K562 (cell line): ENCODE results near the gene TRAPPC13. TPM values are rescaled to one million over a fixed set of nuclear protein-coding genes. Genes with fewer than 3 reads are reported as not detected.

Experiments
- ARID2 ChIP-seq: fragments of 450-650 bp; IDR thresholded peaks from 2 replicates; pipeline ENCODE4 v1.6.1; 2017; ENCODE audit warnings: antibody characterized with exemption, mild to moderate bottlenecking
- CAMTA2 ChIP-seq: fragments of 250-450 bp; sonication (Bioruptor Pico); conservative IDR thresholded peaks from 2 replicates; pipeline ENCODE4 v1.5.1; 2022
- CUX1 ChIP-seq: fragments of 200-800 bp; sonication (Bioruptor generic); IDR thresholded peaks from 2 replicates; pipeline ENCODE4 v1.6.1; 2016; ENCODE audit warnings: missing genetic modification characterization, missing compliant biosample characterization
- KDM1A ChIP-seq, 2 experiments: fragments of 450-650 bp; IDR thresholded peaks; 2 replicates each; pipeline ENCODE4 v1.6.1; 2016; ENCODE audit warnings: mild to moderate bottlenecking in 2 of 2
- MAZ ChIP-seq, 2 experiments: fragments of 450-650 bp in 1 of 2; sonication (generic) in 1 of 2; formaldehyde crosslinking; IDR thresholded peaks in 1 of 2; conservative IDR thresholded peaks in 1 of 2; 2 replicates each; pipeline versions ENCODE4 v1.4.0 to v1.5.0; 2020; ENCODE audit warnings: mild to moderate bottlenecking in 1 of 2, missing genetic modification reagents in 1 of 2
- MLX ChIP-seq, 2 experiments: fragments of 450-650 bp in 1 of 2; sonication (generic) in 1 of 2; formaldehyde crosslinking; conservative IDR thresholded peaks; 2 replicates each; pipeline versions ENCODE4 v1.4.0 to v1.8.1; 2020 to 2022; ENCODE audit warnings: mild to moderate bottlenecking in 1 of 2, missing genetic modification reagents in 1 of 2
- POLR2H ChIP-seq: IDR thresholded peaks from 2 replicates; pipeline ENCODE4 v1.6.1; 2016; ENCODE audit warnings: missing genetic modification characterization, low read depth, mild to moderate bottlenecking, control low read depth, missing compliant biosample characterization, moderate library complexity
- SIRT6 ChIP-seq: IDR thresholded peaks from one replicate; pipeline ENCODE4 v1.6.1; 2012; ENCODE audit warnings: low read depth, mild to moderate bottlenecking, control low read depth, inconsistent platforms, low read length, moderate library complexity
- ZFP30 ChIP-seq: fragments of 250-450 bp; sonication (Bioruptor Pico); IDR thresholded peaks from 2 replicates; pipeline ENCODE4 v1.8.0; 2022; ENCODE audit warnings: moderate library complexity, mild to moderate bottlenecking, inconsistent platforms, borderline replicate concordance
- ZFPM2 ChIP-seq: fragments of 250-450 bp; sonication (Bioruptor Pico); IDR thresholded peaks from 2 replicates; pipeline ENCODE4 v1.5.1; 2022; ENCODE audit warnings: mild to moderate bottlenecking
- polyA plus RNA-seq, 8 experiments: library from polyadenylated mRNA; depleted of rRNA in 4 of 8; stranded (reverse) in 5 of 8; unstranded in 3 of 8; fragments of >200 nt; fragmentation: Nextera tagmentation in 2 of 8; fragmentation: Illumina TruSeq in 1 of 8; extraction: Ambion mirVana in 2 of 8; extraction: Trizol in 1 of 8; gene quantifications; 2 replicates each; pipeline versions ENCODE4 v1.2.1 to v1.2.3, GENCODE V29; 2011 to 2014; ENCODE audit warnings: inconsistent platforms in 1 of 8, missing spikeins in 1 of 8
- total RNA-seq, 7 experiments: library from RNA; depleted of rRNA in 6 of 7; stranded (reverse); fragments of >200 nt in 6 of 7; fragmentation: Illumina TruSeq in 2 of 7; extraction: Trizol in 2 of 7; gene quantifications; 2 replicates each; pipeline versions ENCODE4 v1.2.1 to v1.2.3, GENCODE V29; 2011 to 2021; ENCODE audit warnings: low replicate concordance in 1 of 7
- TF ChIP-seq, protein P1 (sequence below): sonication (generic); formaldehyde crosslinking; IDR thresholded peaks from 2 replicates; pipeline ENCODE4 v1.8.0; 2022; ENCODE audit warnings: mild to moderate bottlenecking, missing genetic modification reagents, borderline replicate concordance
- TF ChIP-seq, protein P2 (sequence below): fragments of 450-650 bp; IDR thresholded peaks from 2 replicates; pipeline ENCODE4 v1.6.1; 2017; ENCODE audit warnings: antibody characterized with exemption, mild to moderate bottlenecking
- TF ChIP-seq, protein P3 (sequence below): sonication (generic); formaldehyde crosslinking; IDR thresholded peaks from 2 replicates; pipeline ENCODE4 v1.8.0; 2023; ENCODE audit warnings: mild to moderate bottlenecking, missing genetic modification reagents

TRAPPC13 gene
- total and polyA plus RNA-seq, 9 of the 15 experiments (the other 6 are each of a cell fraction or from before 2014, with no cell fraction given) = 16.2 to 43.8 (median 24.0) TPM

GRCh38 chr5:65624025-65624570 lies 729 bp upstream of the TRAPPC13 start, which contains the start of gene TRIM23 (continued):
- TF ChIP-seq CAMTA2 = no peak
- TF ChIP-seq CUX1 = no peak
- TF ChIP-seq ZFP30 (CRISPR knock-in tag) = no peak
- no peak for TF ChIP-seq ARID2
- no peak for TF ChIP-seq SIRT6
- peak; percentile 31 to 40; a peak in 2 of 4 replicates for TF ChIP-seq KDM1A (IDR thresholded peaks at IDR 0.05)
- TF ChIP-seq, protein P1, sequence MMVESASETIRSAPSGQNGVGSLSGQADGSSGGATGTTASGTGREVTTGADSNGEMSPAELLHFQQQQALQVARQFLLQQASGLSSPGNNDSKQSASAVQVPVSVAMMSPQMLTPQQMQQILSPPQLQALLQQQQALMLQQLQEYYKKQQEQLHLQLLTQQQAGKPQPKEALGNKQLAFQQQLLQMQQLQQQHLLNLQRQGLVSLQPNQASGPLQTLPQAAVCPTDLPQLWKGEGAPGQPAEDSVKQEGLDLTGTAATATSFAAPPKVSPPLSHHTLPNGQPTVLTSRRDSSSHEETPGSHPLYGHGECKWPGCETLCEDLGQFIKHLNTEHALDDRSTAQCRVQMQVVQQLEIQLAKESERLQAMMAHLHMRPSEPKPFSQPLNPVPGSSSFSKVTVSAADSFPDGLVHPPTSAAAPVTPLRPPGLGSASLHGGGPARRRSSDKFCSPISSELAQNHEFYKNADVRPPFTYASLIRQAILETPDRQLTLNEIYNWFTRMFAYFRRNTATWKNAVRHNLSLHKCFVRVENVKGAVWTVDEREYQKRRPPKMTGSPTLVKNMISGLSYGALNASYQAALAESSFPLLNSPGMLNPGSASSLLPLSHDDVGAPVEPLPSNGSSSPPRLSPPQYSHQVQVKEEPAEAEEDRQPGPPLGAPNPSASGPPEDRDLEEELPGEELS = no peak
- TF ChIP-seq, protein P2, sequence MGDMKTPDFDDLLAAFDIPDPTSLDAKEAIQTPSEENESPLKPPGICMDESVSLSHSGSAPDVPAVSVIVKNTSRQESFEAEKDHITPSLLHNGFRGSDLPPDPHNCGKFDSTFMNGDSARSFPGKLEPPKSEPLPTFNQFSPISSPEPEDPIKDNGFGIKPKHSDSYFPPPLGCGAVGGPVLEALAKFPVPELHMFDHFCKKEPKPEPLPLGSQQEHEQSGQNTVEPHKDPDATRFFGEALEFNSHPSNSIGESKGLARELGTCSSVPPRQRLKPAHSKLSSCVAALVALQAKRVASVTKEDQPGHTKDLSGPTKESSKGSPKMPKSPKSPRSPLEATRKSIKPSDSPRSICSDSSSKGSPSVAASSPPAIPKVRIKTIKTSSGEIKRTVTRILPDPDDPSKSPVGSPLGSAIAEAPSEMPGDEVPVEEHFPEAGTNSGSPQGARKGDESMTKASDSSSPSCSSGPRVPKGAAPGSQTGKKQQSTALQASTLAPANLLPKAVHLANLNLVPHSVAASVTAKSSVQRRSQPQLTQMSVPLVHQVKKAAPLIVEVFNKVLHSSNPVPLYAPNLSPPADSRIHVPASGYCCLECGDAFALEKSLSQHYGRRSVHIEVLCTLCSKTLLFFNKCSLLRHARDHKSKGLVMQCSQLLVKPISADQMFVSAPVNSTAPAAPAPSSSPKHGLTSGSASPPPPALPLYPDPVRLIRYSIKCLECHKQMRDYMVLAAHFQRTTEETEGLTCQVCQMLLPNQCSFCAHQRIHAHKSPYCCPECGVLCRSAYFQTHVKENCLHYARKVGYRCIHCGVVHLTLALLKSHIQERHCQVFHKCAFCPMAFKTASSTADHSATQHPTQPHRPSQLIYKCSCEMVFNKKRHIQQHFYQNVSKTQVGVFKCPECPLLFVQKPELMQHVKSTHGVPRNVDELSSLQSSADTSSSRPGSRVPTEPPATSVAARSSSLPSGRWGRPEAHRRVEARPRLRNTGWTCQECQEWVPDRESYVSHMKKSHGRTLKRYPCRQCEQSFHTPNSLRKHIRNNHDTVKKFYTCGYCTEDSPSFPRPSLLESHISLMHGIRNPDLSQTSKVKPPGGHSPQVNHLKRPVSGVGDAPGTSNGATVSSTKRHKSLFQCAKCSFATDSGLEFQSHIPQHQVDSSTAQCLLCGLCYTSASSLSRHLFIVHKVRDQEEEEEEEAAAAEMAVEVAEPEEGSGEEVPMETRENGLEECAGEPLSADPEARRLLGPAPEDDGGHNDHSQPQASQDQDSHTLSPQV = peak; percentile 39; the same call in 1 of the 2 replicates
- TF ChIP-seq, protein P3, sequence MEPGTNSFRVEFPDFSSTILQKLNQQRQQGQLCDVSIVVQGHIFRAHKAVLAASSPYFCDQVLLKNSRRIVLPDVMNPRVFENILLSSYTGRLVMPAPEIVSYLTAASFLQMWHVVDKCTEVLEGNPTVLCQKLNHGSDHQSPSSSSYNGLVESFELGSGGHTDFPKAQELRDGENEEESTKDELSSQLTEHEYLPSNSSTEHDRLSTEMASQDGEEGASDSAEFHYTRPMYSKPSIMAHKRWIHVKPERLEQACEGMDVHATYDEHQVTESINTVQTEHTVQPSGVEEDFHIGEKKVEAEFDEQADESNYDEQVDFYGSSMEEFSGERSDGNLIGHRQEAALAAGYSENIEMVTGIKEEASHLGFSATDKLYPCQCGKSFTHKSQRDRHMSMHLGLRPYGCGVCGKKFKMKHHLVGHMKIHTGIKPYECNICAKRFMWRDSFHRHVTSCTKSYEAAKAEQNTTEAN (CRISPR knock-in tag) = no peak
- TF ChIP-seq MAZ (CRISPR knock-in tag; conservative IDR thresholded peaks at IDR 0.05 in 1 of 2, IDR thresholded peaks at IDR 0.05 in 1 of 2) = peak in 1 of 2 experiments; percentile 66; a peak in 3 of 4 replicates
- no peak for TF ChIP-seq ZFPM2 (CRISPR knock-in tag)
- TF ChIP-seq POLR2H (tag) = no peak
- TF ChIP-seq MLX (CRISPR knock-in tag; conservative IDR thresholded peaks at IDR 0.05) = no peak
